ENCODE measurements around the gene SH3BP1. TPM values are rescaled to one million over a fixed set of nuclear protein-coding genes. Genes with fewer than 3 reads are reported as not detected.

The SH3BP1 gene
- polyA plus RNA-seq, 4 donors = 20.8 to 46.0 (median 28.5) TPM

DNA sequence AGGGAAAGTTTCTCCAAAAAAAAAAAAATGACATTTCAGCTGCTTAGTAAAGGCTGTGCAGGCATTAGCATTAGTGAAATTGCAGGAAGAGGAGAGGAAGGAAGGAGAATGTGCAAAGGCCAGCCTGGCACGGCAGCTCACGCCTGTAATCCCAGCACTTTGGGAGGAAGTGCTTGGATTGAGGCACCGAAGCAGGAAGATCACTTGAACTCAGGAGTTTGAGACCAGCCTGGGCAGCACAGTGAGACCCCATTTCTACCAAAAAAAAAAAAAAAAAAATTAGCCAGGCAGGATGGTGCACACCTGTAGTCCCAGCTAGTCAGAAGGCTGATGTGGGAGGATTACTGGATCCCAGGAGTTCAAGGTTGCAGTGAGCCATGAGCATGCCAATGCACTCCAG is 65.2 kb downstream of the SH3BP1 start:
- FAIRE-seq (no peak), DNase-seq (no peak)
- Histone ChIP-seq H3K27me3 (ENCODE audit: control insufficient read depth in 3 of 3, insufficient read depth in 3 of 3, low read length in 3 of 3) (no peaks in the 10 kb centered on the region), H3K27ac (ENCODE audit: low read depth in 1 of 3, low read length in 2 of 3) (no peak overlapping the region), H3K4me1 (ENCODE audit: control insufficient read depth in 3 of 3, insufficient read depth in 2 of 3, low read depth in 1 of 3, low read length in 2 of 3) (no peaks in the 10 kb centered on the region), H3K9me3 (ENCODE audit: control insufficient read depth in 2 of 2, insufficient read depth in 1 of 2, low read depth in 1 of 2, low read length in 1 of 2) (peaks cover 0 to 6% of the 10 kb centered on the region in 2 donors), H3K36me3 (ENCODE audit: control insufficient read depth in 3 of 3, insufficient read depth in 2 of 3, low read depth in 1 of 3, low read length in 3 of 3) (peaks cover 0 to 9% (median 0%) of the 10 kb centered on the region in 3 donors), H3K4me3 (ENCODE audit: low read depth in 1 of 3, low read length in 3 of 3) (no peak overlapping the region)
- 82 to 93% (median 91%) methylated on average over 3 of the region's 3 CpGs for WGBS, 3 donors

- Histone ChIP-seq H3K4me1 (ENCODE audit: control insufficient read depth in 3 of 3, insufficient read depth in 2 of 3, low read depth in 1 of 3, low read length in 2 of 3) (no peaks in the 10 kb centered on the region), H3K27ac (ENCODE audit: low read depth in 1 of 3, low read length in 2 of 3) (no peak overlapping the region), H3K27me3 (ENCODE audit: control insufficient read depth in 3 of 3, insufficient read depth in 3 of 3, low read length in 3 of 3) (no peaks in the 10 kb centered on the region), H3K36me3 (ENCODE audit: control insufficient read depth in 3 of 3, insufficient read depth in 2 of 3, low read depth in 1 of 3, low read length in 3 of 3) (peaks cover 0 to 12% (median 0%) of the 10 kb centered on the region in 3 donors), H3K4me3 (ENCODE audit: low read depth in 1 of 3, low read length in 3 of 3) (no peak overlapping the region), H3K9me3 (ENCODE audit: control insufficient read depth in 2 of 2, insufficient read depth in 1 of 2, low read depth in 1 of 2, low read length in 1 of 2) (peaks cover 0 to 6% of the 10 kb centered on the region in 2 donors)
- 90 to 93% (median 91%) methylated on average over 3 of the region's 3 CpGs for WGBS, 3 donors
- FAIRE-seq = no peak
- DNase-seq = no peak
Measured at GRCh38 chr22:37705205-37705604, 65.7 kb downstream of the SH3BP1 start.

Other genes with a start within 250 kb of the SH3BP1 start
- under 1 TPM in 2 of 4 donors, not detected in 2; 0.07 to 0.16 TPM for gene ELFN2, start 212.2 kb upstream of the SH3BP1 start, polyA plus RNA-seq
- 10 to 100 TPM in 3 of 4 donors, 1 to 10 TPM in 1; 7.3 to 21.3 (median 19.9) TPM for gene MFNG, start 153.3 kb upstream of the SH3BP1 start, polyA plus RNA-seq
- gene CARD10, start 120.3 kb upstream of the SH3BP1 start, polyA plus RNA-seq = 100 to 1,000 TPM in 2 of 4 donors, 10 to 100 TPM in 2; 31.5 to 129 (median 88.8) TPM
- gene CDC42EP1, start 79.2 kb upstream of the SH3BP1 start, polyA plus RNA-seq = 10 to 100 TPM; 19.7 to 81.5 (median 35.3) TPM
- 100 to 1,000 TPM; 174 to 485 (median 233) TPM for gene LGALS2, start 59.6 kb upstream of the SH3BP1 start, polyA plus RNA-seq
- 10 to 100 TPM; 42.8 to 73.2 (median 56.0) TPM for gene GGA1, start 30.8 kb upstream of the SH3BP1 start, polyA plus RNA-seq
- gene PDXP, start 19.1 kb downstream of the SH3BP1 start, polyA plus RNA-seq = 10 to 100 TPM; 24.1 to 98.6 (median 57.3) TPM
- 100 to 1,000 TPM in 3 of 4 donors, 10 to 100 TPM in 1; 36.9 to 396 (median 243) TPM for gene LGALS1, start 36.0 kb downstream of the SH3BP1 start, polyA plus RNA-seq
- gene NOL12, start 46.7 kb downstream of the SH3BP1 start, polyA plus RNA-seq = 10 to 100 TPM; 16.6 to 28.9 (median 23.3) TPM
- gene TRIOBP, start 57.4 kb downstream of the SH3BP1 start, polyA plus RNA-seq = 10 to 100 TPM; 20.4 to 46.8 (median 35.2) TPM
- gene GCAT, start 168.3 kb downstream of the SH3BP1 start, polyA plus RNA-seq = 10 to 100 TPM in 2 of 4 donors, 1 to 10 TPM in 2; 2.9 to 12.3 (median 8.9) TPM
- gene GALR3, start 183.7 kb downstream of the SH3BP1 start, polyA plus RNA-seq = under 1 TPM in 1 of 4 donors, not detected in 3; 0.04 TPM
- gene ANKRD54, start 204.7 kb downstream of the SH3BP1 start, polyA plus RNA-seq = 10 to 100 TPM; 15.4 to 23.2 (median 20.7) TPM
- 100 to 1,000 TPM; 176 to 609 (median 324) TPM for gene EIF3L, start 209.8 kb downstream of the SH3BP1 start, polyA plus RNA-seq

Data from small intestine (tissue), 7 donors.